T-helper 1 cell treated with Interleukin-12 subunit alpha and Interleukin-12 subunit beta and Interleukin-4 antibody, amounts not matched to agents 30 ng/mL and 1 ng/mL, for 36 hours (primary cell): Measurements from ENCODE around the gene DDX54. TPM values are rescaled to one million over a fixed set of nuclear protein-coding genes. Genes with fewer than 3 reads are reported as not detected.

ENCODE experiments used
- intact Hi-C: fragments of 100-400 bp; cut with micrococcal nuclease; formaldehyde crosslinking; loops from one replicate; pipeline ENCODE4 v1.15.1; 2024
- total RNA-seq: library from RNA; stranded (reverse); gene quantifications from 2 replicates; pipeline ENCODE4 v1.2.3, GENCODE V29; 2022

DDX54 gene
- total RNA-seq, 1 donor from 2014 or later = 71.4 TPM

DNA sequence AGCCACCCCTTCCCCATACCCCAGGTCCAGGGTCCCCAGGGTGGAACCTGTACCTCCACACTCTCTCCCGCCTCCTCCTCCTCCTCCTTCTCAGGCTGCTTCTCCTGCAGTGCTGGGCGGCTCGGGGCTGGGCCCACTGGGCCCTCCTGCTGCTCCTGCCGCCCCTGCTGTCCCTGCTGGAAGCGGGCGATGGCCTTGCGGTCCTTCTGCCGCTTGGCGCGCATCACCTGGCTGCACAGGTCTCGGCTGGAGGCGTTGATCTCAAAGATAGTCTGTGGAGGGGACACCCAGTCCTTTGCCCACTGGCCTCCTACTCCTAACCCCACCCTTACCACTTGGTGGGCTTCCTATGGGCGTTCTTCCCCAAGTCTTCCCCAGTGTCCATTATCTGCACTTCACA, 21.3 kb downstream of the DDX54 start:
- intact Hi-C loops = no loop called here

DNA sequence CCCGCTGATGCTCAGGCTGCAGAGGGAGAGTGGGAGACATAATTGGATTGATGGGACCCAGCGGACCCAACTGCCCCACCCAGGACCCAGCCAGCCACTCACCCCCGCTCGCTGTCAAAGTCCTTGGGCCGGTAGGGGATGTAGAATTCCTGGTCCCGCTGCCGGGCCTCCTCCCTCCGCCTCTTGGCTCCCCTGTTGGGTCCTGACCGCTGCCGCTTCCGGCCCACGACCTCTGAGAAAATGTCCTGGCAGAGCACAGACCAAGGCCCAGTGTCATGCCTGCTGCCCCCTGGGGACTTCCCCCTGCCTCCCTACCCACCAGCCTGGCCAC, 22.3 kb downstream of the DDX54 start:
- intact Hi-C loops = no loop called here

DNA sequence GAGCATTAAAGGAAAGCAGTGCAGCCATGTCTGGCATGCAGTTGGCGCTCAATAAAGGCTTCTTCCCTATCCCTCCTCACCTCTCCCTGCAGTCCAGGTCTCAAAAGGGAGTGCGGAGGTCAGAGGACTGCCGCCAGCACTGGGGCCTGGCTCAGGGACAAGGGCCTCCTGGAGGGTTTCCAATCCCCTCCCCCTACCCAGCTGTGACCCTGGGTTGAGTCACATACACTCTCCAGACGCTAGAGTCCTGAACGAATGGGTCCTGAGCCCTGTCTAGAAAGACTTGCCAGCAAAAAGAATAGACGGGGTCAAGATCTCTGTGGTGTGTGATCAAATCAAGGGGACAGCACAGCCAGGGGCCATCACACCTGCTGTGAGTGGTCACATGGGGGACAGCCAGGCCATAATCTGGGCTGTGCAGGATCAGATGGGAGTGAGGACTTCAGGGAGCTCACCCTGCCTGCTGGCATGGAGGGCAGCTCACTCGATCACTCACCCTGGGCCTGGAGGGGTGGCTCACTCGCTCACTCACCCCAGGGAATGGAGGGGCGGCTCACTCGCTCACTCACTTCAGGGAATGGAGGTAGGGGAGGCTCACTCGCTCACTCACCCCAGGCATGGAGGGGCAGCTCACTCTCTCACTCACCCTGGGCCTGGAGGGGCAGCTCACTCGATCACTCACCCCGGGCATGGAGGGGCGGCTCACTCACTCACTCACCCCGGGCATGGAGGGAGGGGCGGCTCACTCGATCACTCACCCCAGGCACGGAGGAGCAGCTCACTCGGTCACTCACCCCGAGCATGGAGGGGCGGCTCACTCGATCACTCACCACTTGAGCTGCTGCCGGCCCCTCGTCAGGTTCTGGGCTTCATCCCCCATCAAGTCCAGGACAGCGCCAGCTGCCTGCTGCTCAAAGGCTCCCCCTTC, 22.9 kb downstream of the DDX54 start:
- intact Hi-C loops = no loop called here

DNA sequence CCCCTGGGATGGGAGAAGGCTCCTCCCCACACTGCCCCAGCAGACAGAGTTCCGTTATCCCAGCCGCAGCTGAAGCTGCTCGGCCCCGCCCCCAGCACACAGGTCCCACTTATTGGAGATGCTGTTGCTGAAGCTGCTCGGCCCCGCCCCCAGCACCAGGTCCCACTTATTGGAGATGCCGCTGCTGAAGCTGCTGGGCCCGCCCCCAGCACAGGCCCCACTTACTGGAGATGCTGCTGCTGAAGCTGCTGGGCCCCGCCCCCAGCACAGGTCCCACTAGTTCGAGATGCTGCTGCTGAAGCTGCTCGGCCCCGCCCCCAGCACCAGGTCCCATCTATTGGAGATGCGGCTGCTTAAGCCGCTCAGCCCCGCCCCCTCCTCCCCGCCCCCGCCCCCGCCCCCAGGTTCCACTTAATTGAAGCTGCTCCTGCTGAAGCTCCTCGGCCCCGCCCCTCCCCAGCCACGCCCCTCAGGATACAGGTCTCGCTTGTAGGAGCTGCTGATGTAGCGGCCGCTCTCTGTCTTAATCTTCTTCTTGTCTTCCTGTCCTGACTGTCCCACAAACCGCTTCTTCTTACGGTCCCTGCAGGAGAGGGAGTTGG, 23.8 kb downstream of the DDX54 start:
- intact Hi-C loops = no loop called here

DNA sequence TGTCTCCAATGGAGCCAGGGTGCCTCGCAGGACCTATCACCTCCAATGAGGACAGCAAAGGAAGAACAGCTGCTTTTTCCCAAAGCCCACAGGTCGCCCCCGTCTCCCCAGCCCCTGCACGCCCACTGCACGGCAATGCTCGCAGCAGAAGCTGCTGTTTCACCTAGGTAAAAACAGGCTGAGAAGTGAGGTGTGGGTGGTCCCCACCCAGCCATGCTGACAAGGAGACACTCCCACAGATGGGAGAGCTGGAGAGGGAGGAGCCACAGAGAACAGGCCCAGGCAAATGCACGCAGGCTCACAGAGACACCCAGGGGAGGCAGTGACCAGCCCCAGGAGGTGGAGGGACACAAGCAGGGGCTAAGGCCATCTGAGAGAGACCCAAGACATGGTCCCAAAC, 25.3 kb downstream of the DDX54 start:
- intact Hi-C loops = no loop called here

DNA sequence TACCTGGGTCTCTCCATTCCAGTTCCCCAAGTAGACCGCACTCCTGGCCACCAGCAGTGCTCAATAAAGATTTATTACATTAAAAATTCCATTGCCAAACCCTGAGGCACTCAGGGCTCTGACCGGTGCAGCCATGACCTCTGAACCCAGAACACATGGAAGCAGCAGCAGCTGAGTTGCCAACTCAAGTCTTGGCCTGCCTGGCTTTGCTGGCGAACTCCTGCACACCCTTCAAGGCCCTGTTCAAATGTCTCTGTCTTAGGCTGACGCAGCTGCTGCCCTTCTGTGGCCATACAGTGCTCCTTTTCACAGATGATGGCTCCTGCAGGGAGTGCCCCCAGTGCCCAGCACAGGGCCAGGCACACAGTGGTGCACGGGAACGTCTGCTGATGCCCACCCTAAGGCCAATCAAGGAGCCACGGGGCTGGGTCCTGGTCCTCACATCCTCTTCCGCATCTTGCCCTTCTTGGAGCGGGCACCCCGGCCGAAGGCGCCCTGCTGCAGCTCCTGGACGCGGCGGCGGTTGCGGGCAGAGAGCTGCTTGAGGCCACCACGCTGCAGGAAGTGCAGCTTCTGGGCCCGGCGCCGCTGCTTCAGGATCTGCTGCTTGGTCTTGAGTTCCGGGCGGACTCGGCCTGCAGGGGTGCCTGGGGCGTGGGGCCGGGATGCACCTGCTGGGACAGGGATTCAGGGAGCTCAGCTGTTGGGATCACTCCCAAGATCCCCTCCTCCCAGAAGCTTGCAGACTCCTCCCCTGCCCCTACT, 26.7 kb downstream of the DDX54 start:
- intact Hi-C loops = no loop called here

DNA sequence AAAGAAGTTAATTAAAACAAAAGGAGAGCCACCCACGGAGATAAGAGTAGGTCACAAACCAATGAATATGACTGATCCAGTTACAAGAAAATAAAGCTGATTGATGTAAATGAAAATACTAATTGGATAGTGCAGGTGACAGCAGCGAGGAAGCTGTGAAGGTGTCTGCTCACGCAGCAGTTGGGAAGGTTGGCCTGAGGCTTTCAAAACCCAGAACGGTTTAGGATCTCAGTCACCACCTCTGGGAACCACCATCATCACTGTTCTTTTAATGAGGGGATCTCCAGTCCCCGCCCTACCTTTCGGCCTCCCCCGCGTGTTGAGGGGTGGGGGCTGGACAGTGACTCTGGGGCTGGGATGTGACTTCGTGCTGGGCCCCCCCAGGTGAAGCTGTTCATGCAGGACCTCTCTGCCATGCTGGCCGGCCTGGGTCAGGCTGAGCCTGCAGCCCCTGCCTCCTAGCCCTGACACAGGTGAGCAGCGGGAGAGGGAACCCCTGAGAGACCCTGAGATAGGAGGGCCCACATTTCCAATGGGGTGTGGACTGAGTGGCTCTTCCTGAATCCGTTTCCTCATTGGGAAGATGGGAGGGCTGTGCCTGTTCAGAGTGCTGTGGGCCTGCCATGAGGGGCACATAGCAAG, 27.9 kb downstream of the DDX54 start:
- intact Hi-C loops = no loop called here

DNA sequence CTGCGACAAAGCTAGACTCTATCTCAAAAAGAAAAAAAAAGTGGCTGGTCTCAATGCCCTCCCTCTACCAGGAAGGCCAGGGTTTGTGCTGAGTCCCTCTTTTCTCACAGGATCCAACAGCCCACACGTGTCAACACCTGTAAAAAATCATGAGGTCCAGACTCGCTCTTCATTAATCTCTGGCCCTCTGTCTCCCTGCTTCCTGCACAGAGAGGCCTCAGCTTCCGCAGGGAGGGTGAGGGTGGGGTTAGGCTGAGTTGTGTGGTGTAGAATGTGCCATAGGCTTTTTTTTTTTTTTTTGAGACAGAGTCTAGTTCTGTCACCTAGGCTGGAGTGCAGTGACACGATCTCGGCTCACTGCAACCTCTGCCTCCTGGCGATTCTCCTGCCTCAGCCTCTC, 29.6 kb downstream of the DDX54 start:
- intact Hi-C loops = no loop called here

DNA sequence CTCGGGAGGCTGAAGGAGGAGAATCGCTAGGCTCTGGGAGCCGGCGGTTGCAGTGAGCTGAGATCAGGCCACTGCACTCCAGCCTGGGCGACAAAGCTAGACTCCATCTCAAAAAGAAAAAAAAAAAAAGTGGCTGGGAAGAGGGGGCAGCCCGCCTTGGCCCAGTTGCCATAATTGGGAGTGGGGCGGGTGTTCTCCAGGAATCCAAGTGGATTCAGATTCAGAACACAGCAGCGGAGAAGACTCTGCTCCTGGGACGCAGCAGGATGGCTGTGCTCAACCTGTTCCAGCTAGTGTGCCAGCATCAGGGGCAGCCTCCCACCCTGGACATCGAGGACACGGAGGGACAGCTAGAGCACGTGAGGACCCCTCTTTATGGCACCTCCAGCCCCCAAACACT, 30.2 kb downstream of the DDX54 start:
- intact Hi-C loops = no loop called here

DNA sequence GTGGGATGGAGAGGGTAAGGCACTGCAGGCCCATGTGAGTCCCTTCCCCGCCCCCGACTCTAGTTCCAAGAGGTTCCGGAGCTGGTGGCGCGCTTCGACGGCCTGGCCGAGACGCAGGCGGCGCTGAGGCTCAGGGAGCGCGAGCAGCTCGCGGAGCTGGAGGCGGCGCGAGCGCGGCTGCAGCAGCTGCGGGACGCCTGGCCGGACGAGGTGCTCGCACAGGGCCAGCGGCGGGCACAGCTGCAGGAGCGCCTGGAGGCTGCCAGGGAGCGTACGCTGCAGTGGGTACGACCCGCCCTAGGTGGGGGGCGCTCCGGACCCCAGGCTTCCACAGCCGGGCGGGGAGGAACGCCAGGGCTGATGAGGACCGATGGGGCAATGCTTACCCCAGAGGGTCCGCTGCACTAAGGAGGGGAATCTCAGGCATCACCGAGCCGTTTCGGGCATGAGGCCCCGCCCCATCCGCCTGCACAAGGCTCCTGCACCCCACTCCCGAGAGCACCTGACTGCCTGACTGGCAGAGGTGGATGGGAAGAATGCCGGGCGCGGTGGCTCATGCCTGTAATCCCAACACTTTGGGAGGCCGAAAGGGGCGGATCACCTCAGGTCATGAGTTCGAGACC, 30.8 kb downstream of the DDX54 start:
- intact Hi-C loops = no loop called here

DNA sequence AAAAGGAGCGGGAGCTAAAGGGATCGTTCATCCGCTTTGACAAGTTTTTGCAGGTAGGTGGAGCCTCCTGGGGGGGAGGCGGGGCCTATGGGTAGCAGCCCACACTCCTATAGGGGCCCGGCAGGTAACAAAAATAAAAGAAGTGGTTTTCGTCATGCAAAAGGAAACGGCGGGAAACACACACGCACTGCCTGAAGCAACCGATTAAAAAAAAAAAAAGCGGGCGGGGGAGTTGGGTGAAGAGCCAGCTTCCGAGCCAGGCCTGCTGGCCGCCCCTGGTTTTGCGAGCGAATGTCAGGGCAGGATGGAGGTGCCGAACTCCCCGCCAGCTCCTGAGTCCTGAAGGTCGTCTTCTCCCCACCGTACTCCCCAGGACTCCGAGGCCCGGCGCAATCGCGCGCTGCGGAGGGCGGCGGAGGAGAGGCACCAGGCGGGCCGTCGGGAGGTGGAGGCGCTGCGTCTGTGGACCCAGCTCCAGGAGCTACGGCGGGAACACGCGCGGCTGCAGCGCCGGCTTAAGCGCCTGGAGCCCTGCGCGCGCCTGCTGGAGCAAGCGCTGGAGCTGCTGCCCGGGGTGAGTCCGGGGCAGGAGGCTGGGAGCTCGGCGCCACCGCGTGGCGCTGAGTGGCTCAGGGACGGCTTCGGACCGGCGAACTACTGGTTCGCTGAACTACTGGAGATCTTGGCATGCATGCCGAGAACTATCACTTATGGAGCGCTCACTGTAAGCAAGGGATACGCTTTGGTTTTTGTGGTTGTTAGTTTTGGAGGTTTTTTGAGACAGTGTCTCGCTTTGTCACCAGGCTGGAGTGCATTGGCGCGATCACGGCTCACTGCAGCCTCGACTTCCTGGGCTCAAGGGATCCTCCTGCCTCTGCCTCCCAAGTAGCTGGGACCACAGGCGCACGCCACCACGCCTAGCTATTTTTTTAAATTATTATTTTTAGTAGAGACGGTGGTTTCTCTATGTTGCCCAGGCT, 32.2 kb downstream of the DDX54 start:
- intact Hi-C loops = loop anchor here (1.0 kb wide), 1 partner anchor 105 kb away; no protein-coding TSS in a partner anchor

DNA sequence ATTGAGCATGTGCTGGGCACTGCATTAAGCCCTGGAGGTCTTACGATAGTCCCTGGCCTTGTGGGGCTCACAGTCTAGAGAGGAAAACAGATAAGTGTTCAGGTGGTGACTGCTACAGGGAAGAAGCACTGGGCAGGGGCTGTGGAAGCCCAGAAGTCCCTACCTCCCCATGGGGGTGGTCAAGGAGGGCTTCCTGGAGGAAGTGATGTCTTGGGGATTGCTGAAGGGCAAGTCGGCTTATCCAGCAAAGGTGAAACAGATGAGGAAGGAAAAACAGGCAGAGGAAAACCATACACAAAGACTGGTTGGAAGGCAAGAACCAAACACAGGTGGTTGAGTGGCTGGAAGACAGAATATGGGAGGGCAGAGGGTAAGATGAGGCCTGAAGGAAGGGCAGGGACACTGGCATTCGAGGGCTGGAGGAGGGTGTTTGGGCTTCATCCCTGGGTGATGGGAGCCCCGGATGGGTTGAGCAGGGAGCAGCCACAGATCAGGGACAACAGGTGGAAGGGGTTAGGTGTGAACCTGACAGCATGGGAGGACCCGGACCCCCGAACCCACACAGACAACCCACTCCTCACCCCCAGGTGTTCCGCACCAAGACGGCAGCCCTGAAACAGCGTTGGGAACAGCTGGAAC, 33.0 kb downstream of the DDX54 start:
- intact Hi-C loops = no loop called here

DNA sequence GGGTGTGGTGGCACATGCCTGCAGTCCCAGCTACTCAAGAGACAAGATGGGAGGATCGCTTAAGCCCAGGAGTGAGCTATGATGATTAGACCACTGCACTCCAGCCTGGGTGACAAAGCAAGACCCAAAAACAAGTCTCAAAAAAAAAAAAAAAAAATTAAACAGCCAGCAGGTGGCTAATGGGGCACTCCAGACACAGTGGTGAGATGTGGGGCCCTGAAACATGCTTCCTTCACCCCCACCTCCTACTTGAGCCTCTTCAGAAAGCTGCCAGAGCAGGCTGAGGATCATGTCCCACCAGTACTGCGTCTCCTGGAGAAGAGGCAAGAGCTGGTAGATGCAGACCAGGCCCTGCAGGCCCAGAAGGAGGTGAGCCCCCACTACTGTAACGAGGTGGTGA, 33.6 kb downstream of the DDX54 start:
- intact Hi-C loops = no loop called here

DNA sequence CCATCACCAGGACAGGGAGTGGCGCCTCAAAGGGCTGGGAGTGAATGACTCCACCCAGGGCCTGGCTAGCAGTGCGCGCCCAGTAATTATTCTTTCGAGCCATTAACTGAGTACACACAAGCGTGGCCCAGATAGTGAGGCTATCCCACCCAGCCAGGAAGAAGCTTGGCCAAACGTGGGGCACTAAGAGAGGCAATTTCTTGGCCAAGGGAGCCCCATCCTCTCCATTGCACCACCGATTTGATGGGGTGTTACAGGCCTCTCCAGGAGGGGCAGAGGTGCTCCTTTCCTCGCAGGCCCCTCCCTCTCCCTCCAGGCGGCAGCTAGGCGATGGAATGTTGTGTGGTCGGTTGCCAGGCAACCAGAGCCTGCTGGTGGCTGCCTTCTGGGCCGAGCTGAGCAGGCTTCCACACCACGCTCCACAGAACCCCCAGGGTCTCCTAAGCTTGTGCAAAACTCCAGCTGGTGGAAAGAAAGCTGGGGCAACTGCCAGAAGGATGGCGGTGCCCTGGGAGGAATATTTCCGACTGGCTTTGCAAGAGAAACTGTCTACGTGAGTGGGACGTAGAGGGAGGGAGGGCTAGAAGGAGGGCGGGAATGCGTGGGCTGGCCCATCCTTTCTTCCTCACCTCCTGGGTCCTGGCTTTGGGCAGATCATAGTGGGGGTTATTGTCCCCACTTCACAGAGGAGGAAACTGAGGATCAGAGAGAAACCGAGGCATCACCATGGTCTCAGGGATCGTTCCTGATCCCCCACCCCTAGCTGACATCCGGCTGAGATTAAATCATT, 35.7 kb downstream of the DDX54 start, which contains the start of gene CFAP73:
CFAP73 (plus strand) TSS at position 364 of the 790 bp plus-strand sequence; CDS start at position 498, 134 bp downstream.
- intact Hi-C loops = no loop called here

DNA sequence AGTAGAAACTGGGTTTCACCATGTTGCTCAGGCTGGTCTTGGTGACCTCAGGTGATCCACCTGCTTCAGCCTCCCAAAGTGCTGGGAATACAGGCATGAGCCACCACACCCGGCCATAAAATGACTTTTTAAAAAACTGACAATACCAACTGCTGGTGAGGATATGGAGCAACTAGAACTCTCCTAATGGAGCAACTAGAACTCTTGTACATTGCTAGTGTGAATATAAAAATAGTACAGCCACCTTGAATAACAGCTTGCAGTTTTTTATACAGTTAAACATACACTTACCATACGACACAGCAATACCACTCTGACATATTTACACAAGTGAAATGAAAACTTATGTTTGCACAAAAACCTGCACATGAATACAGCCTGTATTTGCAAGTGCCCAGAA, 38.3 kb downstream of the DDX54 start:
- intact Hi-C loops = no loop called here

DNA sequence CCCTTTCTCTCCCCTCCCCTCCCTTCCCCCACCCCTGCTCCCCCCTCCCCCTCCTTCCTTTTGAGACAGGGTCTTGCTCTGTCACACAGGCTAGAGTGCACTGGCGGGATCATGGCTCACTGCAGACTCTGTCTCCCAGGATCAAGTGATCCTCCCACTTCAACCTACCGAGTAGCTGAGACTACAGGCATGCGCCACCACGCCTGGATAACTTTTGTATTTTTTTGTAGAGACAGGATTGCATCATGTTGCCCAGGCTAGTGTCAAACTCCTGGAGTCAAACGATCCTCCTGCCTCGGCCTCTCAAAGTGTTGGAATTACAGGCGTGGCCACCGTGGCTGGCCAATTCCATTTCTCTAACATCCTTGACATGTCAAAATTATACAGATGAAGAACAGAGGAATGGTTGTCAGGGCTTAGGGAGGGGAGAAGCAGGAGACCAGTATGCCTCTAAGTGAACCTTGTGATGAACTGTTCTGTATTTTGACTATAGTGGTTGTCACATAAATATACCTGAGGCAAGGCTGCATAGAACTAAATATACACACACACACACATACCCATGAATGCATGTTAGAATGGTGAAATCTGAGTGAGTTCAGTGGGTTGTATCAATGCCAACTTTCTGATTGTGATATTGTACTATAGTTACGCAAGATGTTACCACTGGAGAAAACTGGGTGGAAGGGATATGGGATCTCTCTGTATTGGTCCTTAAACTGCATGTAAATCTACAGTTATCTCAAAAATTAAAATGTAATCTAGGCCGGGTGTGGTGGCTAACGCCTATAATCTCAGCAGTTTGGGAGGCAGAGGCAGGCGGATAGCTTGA, 39.3 kb downstream of the DDX54 start:
- intact Hi-C loops = no loop called here

DNA sequence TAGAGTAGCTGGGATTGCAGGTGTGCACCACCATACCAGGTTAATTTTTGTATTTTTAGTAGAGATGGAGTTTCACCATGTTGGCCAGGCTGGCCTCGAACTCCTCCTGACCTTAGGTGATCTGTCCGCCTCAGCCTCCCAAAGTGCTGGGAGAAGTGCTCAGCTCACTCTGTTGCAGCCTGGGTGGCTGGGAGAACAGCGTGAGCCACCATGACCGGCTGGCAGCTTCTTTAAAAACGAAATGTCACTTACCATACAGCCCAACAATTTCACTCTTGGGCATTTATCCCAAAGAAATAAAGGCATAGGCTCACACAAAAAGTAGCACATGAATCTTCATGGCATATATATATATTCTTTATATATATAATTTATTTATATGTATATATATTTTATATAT, 40.5 kb downstream of the DDX54 start:
- intact Hi-C loops = no loop called here

DNA sequence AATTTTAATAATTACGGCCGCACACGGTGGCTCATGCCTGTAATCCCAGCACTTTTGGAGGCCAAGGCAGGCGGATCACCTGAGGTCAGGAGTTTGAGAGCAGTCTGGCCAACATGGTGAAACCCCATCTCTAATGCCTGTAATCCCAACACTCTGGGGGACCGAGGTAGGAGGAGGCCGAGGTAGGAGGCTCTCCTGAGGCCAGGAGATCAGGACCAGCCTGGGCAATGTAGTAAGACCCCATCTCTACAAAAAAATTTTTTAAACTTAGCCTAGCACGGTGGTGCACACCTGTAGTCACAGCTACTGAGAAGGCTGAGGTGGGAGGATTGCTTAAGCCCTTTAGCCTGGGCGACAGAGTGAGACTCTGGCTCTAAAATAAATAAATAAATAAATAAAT, 41.3 kb downstream of the DDX54 start:
- intact Hi-C loops = no loop called here
